SU-DHL-6 (cell line): Measurements from ENCODE around the gene UBLCP1.

Experiments
- H2AFZ ChIP-seq: fragments of 200-600 bp; sonication (generic); 2 replicates; pipeline ENCODE4 v1.6.1; 2014; ENCODE audit warnings: low read depth, mild to moderate bottlenecking, moderate library complexity, mixed read lengths, antibody characterized with exemption, low read length; ENCODE audit not compliant: severe bottlenecking
- H3F3A ChIP-seq: fragments of 200-600 bp; shearing (Covaris generic); 2 replicates; pipeline ENCODE4 v1.6.0; 2016; ENCODE audit warnings: antibody characterized with exemption, mild to moderate bottlenecking; ENCODE audit not compliant: insufficient read depth
- H3K27ac ChIP-seq: fragments of 200-600 bp; sonication (generic); 2 replicates; pipeline ENCODE4 v1.5.1; 2016; ENCODE audit warnings: low read depth, mild to moderate bottlenecking, low read length, moderate library complexity, mixed read lengths
- H3K27me3 ChIP-seq: fragments of 200-600 bp; sonication (generic), shearing (Covaris generic); 2 replicates; pipeline ENCODE4 v1.6.0; 2014; ENCODE audit warnings: mild to moderate bottlenecking, low read length
- H3K36me3 ChIP-seq: fragments of 200-600 bp; sonication (generic); 2 replicates; pipeline ENCODE4 v1.6.1; 2014; ENCODE audit warnings: mild to moderate bottlenecking, low read length, mixed read lengths
- H3K4me2 ChIP-seq: fragments of 300-600, 200-600 bp; shearing (Covaris generic), sonication (generic); 2 replicates; pipeline ENCODE4 v1.6.0; 2014; ENCODE audit warnings: low read length, low read depth, mild to moderate bottlenecking; ENCODE audit not compliant: poor library complexity, severe bottlenecking
- H3K4me3 ChIP-seq: fragments of 200-600 bp; sonication (generic); 2 replicates; pipeline ENCODE4 v1.5.1; 2014; ENCODE audit warnings: antibody characterized with exemption, low read length, mild to moderate bottlenecking, mixed read lengths; ENCODE audit not compliant: insufficient read depth, poor library complexity, severe bottlenecking
- H3K79me2 ChIP-seq: fragments of 200-600 bp; sonication (generic); 2 replicates; pipeline ENCODE4 v1.6.1; 2014; ENCODE audit warnings: mild to moderate bottlenecking, low read length, moderate library complexity; ENCODE audit not compliant: insufficient read depth
- H3K9ac ChIP-seq: fragments of 200-600 bp; sonication (generic); 2 replicates; pipeline ENCODE4 v1.7.0; 2014; ENCODE audit warnings: mild to moderate bottlenecking, low read length
- H3K9me2 ChIP-seq: fragments of 200-600 bp; sonication (generic); replicated peaks from 2 replicates; pipeline ENCODE4 v1.6.1; 2014; ENCODE audit warnings: low read length; ENCODE audit not compliant: insufficient read depth
- H3K9me3 ChIP-seq: fragments of 200-600 bp; sonication (generic); 2 replicates; pipeline ENCODE4 v1.6.1; 2014; ENCODE audit warnings: low read length, mixed read lengths; ENCODE audit not compliant: insufficient read depth
- H4K20me1 ChIP-seq: fragments of 200-600 bp; sonication (generic); 2 replicates; pipeline ENCODE4 v1.6.1; 2014; ENCODE audit warnings: low read depth, mild to moderate bottlenecking, antibody characterized with exemption, low read length, moderate library complexity, mixed read lengths
- CTCF ChIP-seq: fragments of 200-600 bp; sonication (generic); IDR thresholded peaks from one replicate; pipeline ENCODE4 v1.5.1; 2017; ENCODE audit warnings: antibody characterized with exemption, mild to moderate bottlenecking, low read length, moderate library complexity; ENCODE audit not compliant: insufficient read depth, poor library complexity, severe bottlenecking
- EZH2phosphoT487 ChIP-seq: fragments of 200-600 bp; sonication (generic), shearing (Covaris generic); conservative IDR thresholded peaks from 2 replicates; pipeline ENCODE4 v1.6.1; 2018; ENCODE audit warnings: mild to moderate bottlenecking, antibody characterized with exemption, low read length, moderate library complexity, mixed read lengths

The UBLCP1 gene

GRCh38 chr5:159324102-159324755 lies 61.1 kb downstream of the UBLCP1 start:
- no peak overlapping the region for H3K9ac ChIP-seq
- H4K20me1 ChIP-seq: no peaks in the 10 kb centered on the region
- TF ChIP-seq CTCF (no peak), EZH2phosphoT487 (no peak)
- H3F3A ChIP-seq: no peaks in the 10 kb centered on the region
- no peaks in the 10 kb centered on the region for H3K27me3 ChIP-seq
- H3K4me3 ChIP-seq: no peak overlapping the region
- no peaks in the 10 kb centered on the region for H3K9me3 ChIP-seq
- no peak overlapping the region for H2AFZ ChIP-seq
- no peaks in the 10 kb centered on the region for H3K9me2 ChIP-seq
- H3K36me3 ChIP-seq: no peaks in the 10 kb centered on the region
- no peaks in the 10 kb centered on the region for H3K79me2 ChIP-seq
- H3K4me2 ChIP-seq: no peak overlapping the region
- H3K27ac ChIP-seq: no peak overlapping the region

- H3K27ac ChIP-seq: no peak overlapping the region
Observed at GRCh38 chr5:159324986-159325385, 61.9 kb downstream of the UBLCP1 start.

GRCh38 chr5:159330131-159330800 lies 67.2 kb downstream of the UBLCP1 start, which contains the start of gene IL12B:
TSS of gene IL12B (minus strand) at chr5:159330487. CDS start at chr5:159326782, 3,705 bp downstream.
- Histone ChIP-seq H3K27ac (no peak within 1 kb of the TSS), H3K27me3 (no peaks in the 10 kb centered on the region), H3K4me3 (peak within 1 kb of the TSS; percentile 44), H3K4me2 (peak within 1 kb of the TSS; percentile 55), H3K79me2 (no peaks in the 10 kb centered on the region), H4K20me1 (no peaks in the 10 kb centered on the region), H3K9ac (peak within 1 kb of the TSS; percentile 45; the same call in 1 of the 2 replicates), H3K9me3 (no peaks in the 10 kb centered on the region), H3F3A (no peaks in the 10 kb centered on the region), H3K36me3 (no peaks in the 10 kb centered on the region), H2AFZ (peak within 1 kb of the TSS; percentile 92), H3K9me2 (no peaks in the 10 kb centered on the region)
- TF ChIP-seq EZH2phosphoT487: no peak
- TF ChIP-seq CTCF: no peak

More at GRCh38 chr5:159324986-159325385, 61.9 kb downstream of the UBLCP1 start:
- H3K36me3 ChIP-seq: no peaks in the 10 kb centered on the region
- no peaks in the 10 kb centered on the region for H3K9me3 ChIP-seq
- H3K9ac ChIP-seq: no peak overlapping the region
- TF ChIP-seq EZH2phosphoT487: no peak
- no peak for TF ChIP-seq CTCF
- no peaks in the 10 kb centered on the region for H3F3A ChIP-seq
- no peaks in the 10 kb centered on the region for H3K9me2 ChIP-seq
- H3K79me2 ChIP-seq: no peaks in the 10 kb centered on the region
- H3K4me3 ChIP-seq: no peak overlapping the region
- no peaks in the 10 kb centered on the region for H3K27me3 ChIP-seq
- H3K4me2 ChIP-seq: no peak overlapping the region
- no peaks in the 10 kb centered on the region for H4K20me1 ChIP-seq
- H2AFZ ChIP-seq: no peak overlapping the region
